ENCODE data around the gene TEAD4. TPM values are rescaled to one million over a fixed set of nuclear protein-coding genes. Genes with fewer than 3 reads are reported as not detected.
A peak's percentile ranks its signal among the peaks of the same experiment; 100 is the strongest.

TEAD4 gene
- total and polyA plus RNA-seq, 2 donors (not counting 1 experiment from before 2014, with no cell fraction given) = not detected

DNA sequence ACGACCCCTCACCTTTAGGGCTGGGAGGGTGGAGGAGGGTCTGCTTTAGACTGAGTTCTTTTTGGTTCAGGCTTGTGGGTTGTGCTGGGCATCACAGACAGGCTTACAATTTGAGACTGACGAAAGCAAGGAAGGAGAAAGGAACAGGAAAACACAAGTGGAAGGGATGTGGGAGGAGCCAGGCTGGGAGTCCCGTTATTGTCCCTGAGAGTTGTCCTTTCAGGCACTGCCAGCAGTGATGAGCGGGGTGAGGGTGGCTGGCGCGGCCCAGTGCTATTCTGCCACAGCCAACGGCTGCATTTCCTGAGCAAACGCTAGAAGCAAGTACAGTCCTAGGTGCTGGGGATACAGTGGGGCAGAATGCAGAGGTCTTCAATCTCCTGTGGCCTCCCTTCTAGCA lies 88.8 kb downstream of the TEAD4 start:
- Mint-ChIP-seq H3K9me3 (ENCODE audit: insufficient read depth) (no peaks in the 10 kb centered on the region), H3K4me3 (no peak overlapping the region), H3K4me1 (peaks cover 30% of the 10 kb centered on the region), H3K27ac (no peak overlapping the region), H3K27me3 (peaks cover 37% of the 10 kb centered on the region)
- intact Hi-C loops (cut with micrococcal nuclease) = no loop called here
- no peaks in the 10 kb centered on the region for H3K36me3 ChIP-seq (replicated peaks in 1 of 2; ENCODE audit: control extremely low read depth in 1 of 2, control insufficient read depth in 1 of 2, extremely low read depth in 1 of 2, insufficient read depth in 2 of 2, low read length in 1 of 2)
- peaks cover 13 to 15% of the 10 kb centered on the region in 2 donors for H3K4me1 ChIP-seq (ENCODE audit: control insufficient read depth in 2 of 2, insufficient read depth in 2 of 2, low read length in 2 of 2)
- POLR2A ChIA-PET = no interaction called here
- CTCF ChIA-PET = no interaction called here
- H3K79me2 ChIP-seq (ENCODE audit: control insufficient read depth, insufficient read depth, low read length) = no peaks in the 10 kb centered on the region
- DNase-seq (no peak), ATAC-seq (ENCODE audit: low read depth) (no peak)
- no peak overlapping the region for H3K9ac ChIP-seq (ENCODE audit: low read length)
- H3K27ac ChIP-seq (ENCODE audit: low read length in 2 of 2) = no peak overlapping the region
- peaks cover 0 to 2% (median 0%) of the 10 kb centered on the region in 3 donors for H3K9me3 ChIP-seq (ENCODE audit: control extremely low read depth in 1 of 3, control insufficient read depth in 2 of 3, insufficient read depth in 1 of 3, low read length in 2 of 3)
- WGBS (ENCODE audit: insufficient coverage) = 40% methylated on average over 7 of the region's 8 CpGs
- H3K4me3 ChIP-seq (ENCODE audit: control extremely low read depth in 1 of 5, extremely low read depth in 1 of 5, insufficient read depth in 1 of 5, low read depth in 2 of 5, low read length in 4 of 5) = no peak overlapping the region
- H3K27me3 ChIP-seq (replicated peaks in 1 of 4; ENCODE audit: control extremely low read depth in 1 of 4, control insufficient read depth in 3 of 4, insufficient read depth in 4 of 4, low read length in 3 of 4) = peaks cover 0 to 16% (median 5%) of the 10 kb centered on the region in 4 experiments
- no peak overlapping the region for H2AFZ ChIP-seq (ENCODE audit: insufficient read depth, low read depth, low read length, poor library complexity, severe bottlenecking)
- no peaks in the 10 kb centered on the region for H4K20me1 ChIP-seq (ENCODE audit: control insufficient read depth, insufficient read depth, low read length, poor library complexity, severe bottlenecking)
- H3K4me2 ChIP-seq (replicated peaks; ENCODE audit: low read depth, low read length, poor library complexity, severe bottlenecking) = no peak overlapping the region
- no peak for TF ChIP-seq EZH2 (IDR thresholded peaks at IDR 0.05; ENCODE audit: borderline replicate concordance, insufficient read depth, low read depth, low read length, poor library complexity, severe bottlenecking)

DNA sequence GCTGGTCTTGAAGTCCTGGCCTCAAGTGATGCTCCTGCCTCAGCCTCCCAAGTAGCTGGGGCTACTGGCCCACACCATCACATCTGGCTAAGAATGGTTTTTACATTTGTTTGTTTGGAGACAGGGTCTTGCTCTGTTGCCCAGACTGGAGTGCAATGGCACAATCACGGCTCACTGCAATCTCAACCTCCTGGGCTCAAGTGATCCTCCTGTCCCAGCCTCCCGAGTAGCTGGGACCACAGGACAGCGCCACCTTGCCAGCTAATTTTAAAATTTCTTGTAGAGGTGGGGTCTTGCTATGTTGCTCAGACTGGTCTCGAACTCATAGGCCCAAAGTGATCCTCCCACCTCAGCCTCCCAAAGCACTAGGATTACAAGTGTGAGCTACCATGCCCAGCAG lies 89.3 kb downstream of the TEAD4 start:
- Mint-ChIP-seq H3K27ac (peak overlapping the region; percentile 15), H3K4me1 (peaks cover 25% of the 10 kb centered on the region), H3K9me3 (ENCODE audit: insufficient read depth) (no peaks in the 10 kb centered on the region), H3K4me3 (no peak overlapping the region), H3K27me3 (peaks cover 31% of the 10 kb centered on the region)
- H3K36me3 ChIP-seq (replicated peaks in 1 of 2; ENCODE audit: control extremely low read depth in 1 of 2, control insufficient read depth in 1 of 2, extremely low read depth in 1 of 2, insufficient read depth in 2 of 2, low read length in 1 of 2) = no peaks in the 10 kb centered on the region
- H3K79me2 ChIP-seq (ENCODE audit: control insufficient read depth, insufficient read depth, low read length) = no peaks in the 10 kb centered on the region
- H3K27me3 ChIP-seq (replicated peaks in 1 of 4; ENCODE audit: control extremely low read depth in 1 of 4, control insufficient read depth in 3 of 4, insufficient read depth in 4 of 4, low read length in 3 of 4) = peaks cover 0 to 11% (median 5%) of the 10 kb centered on the region in 4 experiments
- POLR2A ChIA-PET = no interaction called here
- no peak for TF ChIP-seq EZH2 (IDR thresholded peaks at IDR 0.05; ENCODE audit: borderline replicate concordance, insufficient read depth, low read depth, low read length, poor library complexity, severe bottlenecking)
- no peak for TF ChIP-seq CTCF (IDR thresholded peaks at IDR 0.05)
- 100% methylated on average over 1 of the region's 4 CpGs for WGBS (ENCODE audit: insufficient coverage)
- peaks cover 0 to 2% (median 0%) of the 10 kb centered on the region in 3 donors for H3K9me3 ChIP-seq (ENCODE audit: control extremely low read depth in 1 of 3, control insufficient read depth in 2 of 3, insufficient read depth in 1 of 3, low read length in 2 of 3)
- no peak overlapping the region for H3K4me2 ChIP-seq (replicated peaks; ENCODE audit: low read depth, low read length, poor library complexity, severe bottlenecking)
- no peak overlapping the region for H3K27ac ChIP-seq (ENCODE audit: low read length in 2 of 2)
- H3K9ac ChIP-seq (ENCODE audit: low read length) = no peak overlapping the region
- DNase-seq (no peak), ATAC-seq (ENCODE audit: low read depth) (no peak)
- H2AFZ ChIP-seq (ENCODE audit: insufficient read depth, low read depth, low read length, poor library complexity, severe bottlenecking) = no peak overlapping the region
- no peaks in the 10 kb centered on the region for H4K20me1 ChIP-seq (ENCODE audit: control insufficient read depth, insufficient read depth, low read length, poor library complexity, severe bottlenecking)
- no peak overlapping the region for H3K4me3 ChIP-seq (ENCODE audit: control extremely low read depth in 1 of 5, extremely low read depth in 1 of 5, insufficient read depth in 1 of 5, low read depth in 2 of 5, low read length in 4 of 5)
- H3K4me1 ChIP-seq (ENCODE audit: control insufficient read depth in 2 of 2, insufficient read depth in 2 of 2, low read length in 2 of 2) = peaks cover 11 to 13% of the 10 kb centered on the region in 2 donors
- intact Hi-C loops (cut with micrococcal nuclease) = no loop called here
- CTCF ChIA-PET = no interaction called here

All from B cell (primary cell).